Activated CD4-positive, alpha-beta memory T cell treated with anti-CD3 and anti-CD28 coated beads for 36 hours (primary cell): ENCODE measurements around the gene C11orf87. TPM values are rescaled to one million over a fixed set of nuclear protein-coding genes. Genes with fewer than 3 reads are reported as not detected.

ENCODE experiments used
- CTCF ChIA-PET: fragments of 350-600 bp; sonication (Branson Sonifier 250); formaldehyde crosslinking; loops from one replicate; lab custom pipeline; 2021; ENCODE audit warnings: antibody characterized with exemption, inconsistent platforms; lab: Charles Lee
- POLR2A ChIA-PET: fragments of 350-600 bp; sonication (Branson Sonifier 250); formaldehyde crosslinking; loops from one replicate; lab custom pipeline; 2021; ENCODE audit warnings: antibody characterized with exemption; lab: Charles Lee
- DNase-seq: peaks from one replicate; pipeline ENCODE4 v3.0.0-alpha.2; 2020
- H3K27ac Mint-ChIP-seq: one replicate; pipeline ENCODE4 v1.8.0; 2021; ENCODE audit warnings: mixed read lengths
- H3K27me3 Mint-ChIP-seq: one replicate; pipeline ENCODE4 v1.8.0; 2021; ENCODE audit warnings: mixed read lengths
- H3K36me3 Mint-ChIP-seq: one replicate; pipeline ENCODE4 v1.8.0; 2021; ENCODE audit warnings: mixed read lengths
- H3K4me1 Mint-ChIP-seq: one replicate; pipeline ENCODE4 v1.8.0; 2021; ENCODE audit warnings: low read depth, mixed read lengths
- H3K4me3 Mint-ChIP-seq: one replicate; pipeline ENCODE4 v1.8.0; 2021; ENCODE audit warnings: mild to moderate bottlenecking, mixed read lengths
- H3K9me3 Mint-ChIP-seq: one replicate; pipeline ENCODE4 v1.8.0; 2021; ENCODE audit warnings: mixed read lengths
- intact Hi-C: fragments of 100-400 bp; cut with micrococcal nuclease; formaldehyde crosslinking; loops from one replicate; pipeline ENCODE4 v1.15.1; 2023
- total RNA-seq, 2 experiments: library from RNA; stranded (reverse); gene quantifications; one replicate each; pipeline ENCODE4 v1.2.3, GENCODE V29; 2021

C11orf87 gene
- total RNA-seq, 2 experiments from 2014 or later, result not detected

GRCh38 chr11:109422870-109423465 lies 978 bp downstream of the C11orf87 start:
- H3K9me3 Mint-ChIP-seq, result no peaks in the 10 kb centered on the region
- intact Hi-C loops, result no loop called here
- H3K36me3 Mint-ChIP-seq, result no peaks in the 10 kb centered on the region
- no peak overlapping the region for H3K27ac Mint-ChIP-seq
- CTCF ChIA-PET, result no interaction called here
- H3K4me1 Mint-ChIP-seq, result no peaks in the 10 kb centered on the region
- peaks cover 18% of the 10 kb centered on the region for H3K27me3 Mint-ChIP-seq
- POLR2A ChIA-PET, result no interaction called here
- no peak for DNase-seq
- no peak overlapping the region for H3K4me3 Mint-ChIP-seq

- ChIA-PET POLR2A (no interaction called here), CTCF (no interaction called here)
- Mint-ChIP-seq H3K9me3 (no peaks in the 10 kb centered on the region), H3K27me3 (peaks cover 18% of the 10 kb centered on the region), H3K4me1 (no peaks in the 10 kb centered on the region), H3K36me3 (no peaks in the 10 kb centered on the region), H3K4me3 (no peak overlapping the region), H3K27ac (no peak overlapping the region)
- intact Hi-C loops, result no loop called here
- no peak for DNase-seq
Observed at GRCh38 chr11:109423466-109424190, 1.6 kb downstream of the C11orf87 start.

GRCh38 chr11:109424901-109425300 lies 2.9 kb downstream of the C11orf87 start:
- Mint-ChIP-seq H3K27ac (no peak overlapping the region), H3K27me3 (peaks cover 18% of the 10 kb centered on the region), H3K36me3 (no peaks in the 10 kb centered on the region), H3K4me3 (no peak overlapping the region), H3K4me1 (no peaks in the 10 kb centered on the region), H3K9me3 (no peaks in the 10 kb centered on the region)
- ChIA-PET CTCF (no interaction called here), POLR2A (no interaction called here)
- peak; percentile 14 for DNase-seq
- intact Hi-C loops, result no loop called here

GRCh38 chr11:109425554-109425953 lies 3.6 kb downstream of the C11orf87 start:
- DNase-seq, result no peak
- Mint-ChIP-seq H3K27ac (no peak overlapping the region), H3K4me3 (no peak overlapping the region), H3K9me3 (no peaks in the 10 kb centered on the region), H3K36me3 (no peaks in the 10 kb centered on the region), H3K4me1 (no peaks in the 10 kb centered on the region), H3K27me3 (peaks cover 18% of the 10 kb centered on the region)
- CTCF ChIA-PET, result no interaction called here
- intact Hi-C loops, result no loop called here
- POLR2A ChIA-PET, result no interaction called here

GRCh38 chr11:109426442-109427240 lies 4.7 kb downstream of the C11orf87 start:
- ChIA-PET POLR2A (no interaction called here), CTCF (no interaction called here)
- no peak for DNase-seq
- peaks cover 10% of the 10 kb centered on the region for H3K27me3 Mint-ChIP-seq
- no peak overlapping the region for H3K27ac Mint-ChIP-seq
- no peaks in the 10 kb centered on the region for H3K4me1 Mint-ChIP-seq
- no peak overlapping the region for H3K4me3 Mint-ChIP-seq
- no peaks in the 10 kb centered on the region for H3K9me3 Mint-ChIP-seq
- intact Hi-C loops, result no loop called here
- no peaks in the 10 kb centered on the region for H3K36me3 Mint-ChIP-seq

- H3K4me1 Mint-ChIP-seq, result no peaks in the 10 kb centered on the region
- no peaks in the 10 kb centered on the region for H3K27me3 Mint-ChIP-seq
- ChIA-PET POLR2A (no interaction called here), CTCF (no interaction called here)
- intact Hi-C loops, result no loop called here
- H3K27ac Mint-ChIP-seq, result no peak overlapping the region
- H3K9me3 Mint-ChIP-seq, result no peaks in the 10 kb centered on the region
- no peaks in the 10 kb centered on the region for H3K36me3 Mint-ChIP-seq
- no peak overlapping the region for H3K4me3 Mint-ChIP-seq
- no peak for DNase-seq
Observed at GRCh38 chr11:109432105-109432504, 10.1 kb downstream of the C11orf87 start.

GRCh38 chr11:109433753-109434256 lies 11.8 kb downstream of the C11orf87 start:
- DNase-seq, result no peak
- Mint-ChIP-seq H3K27ac (no peak overlapping the region), H3K9me3 (no peaks in the 10 kb centered on the region), H3K27me3 (no peaks in the 10 kb centered on the region), H3K4me3 (no peak overlapping the region), H3K36me3 (no peaks in the 10 kb centered on the region), H3K4me1 (no peaks in the 10 kb centered on the region)
- CTCF ChIA-PET, result no interaction called here
- intact Hi-C loops, result loop anchor here (1.0 kb wide), 1 partner anchor 19 kb away; no protein-coding TSS in a partner anchor
- POLR2A ChIA-PET, result no interaction called here

- ChIA-PET POLR2A (no interaction called here), CTCF (no interaction called here)
- H3K4me1 Mint-ChIP-seq, result no peaks in the 10 kb centered on the region
- no peaks in the 10 kb centered on the region for H3K9me3 Mint-ChIP-seq
- DNase-seq, result no peak
- no peak overlapping the region for H3K4me3 Mint-ChIP-seq
- H3K36me3 Mint-ChIP-seq, result no peaks in the 10 kb centered on the region
- intact Hi-C loops, result no loop called here
- H3K27ac Mint-ChIP-seq, result no peak overlapping the region
- H3K27me3 Mint-ChIP-seq, result no peaks in the 10 kb centered on the region
Observed at GRCh38 chr11:109435121-109435742, 13.2 kb downstream of the C11orf87 start.

GRCh38 chr11:109439684-109440083 lies 17.7 kb downstream of the C11orf87 start:
- Mint-ChIP-seq H3K36me3 (no peaks in the 10 kb centered on the region), H3K4me1 (no peaks in the 10 kb centered on the region), H3K9me3 (no peaks in the 10 kb centered on the region), H3K27ac (no peak overlapping the region), H3K27me3 (no peaks in the 10 kb centered on the region), H3K4me3 (no peak overlapping the region)
- intact Hi-C loops, result no loop called here
- DNase-seq, result no peak
- ChIA-PET CTCF (no interaction called here), POLR2A (no interaction called here)

- Mint-ChIP-seq H3K4me3 (no peak overlapping the region), H3K27ac (no peak overlapping the region), H3K9me3 (no peaks in the 10 kb centered on the region)
Observed at GRCh38 chr11:109443052-109443451, 21.1 kb downstream of the C11orf87 start.

GRCh38 chr11:109454857-109455256 lies 32.9 kb downstream of the C11orf87 start:
- ChIA-PET POLR2A (no interaction called here), CTCF (no interaction called here)
- Mint-ChIP-seq H3K4me1 (no peaks in the 10 kb centered on the region), H3K9me3 (peaks cover 2% of the 10 kb centered on the region), H3K36me3 (no peaks in the 10 kb centered on the region), H3K27ac (no peak overlapping the region), H3K27me3 (no peaks in the 10 kb centered on the region), H3K4me3 (no peak overlapping the region)
- no peak for DNase-seq
- intact Hi-C loops, result no loop called here

More at GRCh38 chr11:109443052-109443451, 21.1 kb downstream of the C11orf87 start:
- POLR2A ChIA-PET, result no interaction called here
- no peak for DNase-seq
- intact Hi-C loops, result no loop called here
- Mint-ChIP-seq H3K4me1 (no peaks in the 10 kb centered on the region), H3K27me3 (no peaks in the 10 kb centered on the region), H3K36me3 (no peaks in the 10 kb centered on the region)
- CTCF ChIA-PET, result no interaction called here
